Activated naive CD8-positive, alpha-beta T cell treated with anti-CD3 and anti-CD28 coated beads, Interleukin-2, amount 10 ng/mL, durations not matched to agents 7 days and 5 days (primary cell): Measurements from ENCODE around the gene SNED1. TPM values are rescaled to one million over a fixed set of nuclear protein-coding genes. Genes with fewer than 3 reads are reported as not detected.

ENCODE experiments used
- ATAC-seq: fragments of 150-1000 bp; cut with Tn5 transposase; one replicate; pipeline ENCODE4 v1.10.0; 2021; ENCODE audit warnings: low read depth, moderate library complexity
- POLR2A ChIA-PET: fragments of 350-600 bp; sonication (Branson Sonifier 250); formaldehyde crosslinking; loops from one replicate; lab custom pipeline; 2021; ENCODE audit warnings: antibody characterized with exemption; lab: Charles Lee
- DNase-seq: peaks from one replicate; pipeline ENCODE4 v3.0.0; 2021
- H3K27ac Mint-ChIP-seq: one replicate; pipeline ENCODE4 v1.8.0; 2022; ENCODE audit warnings: mild to moderate bottlenecking, mixed read lengths
- H3K27me3 Mint-ChIP-seq: one replicate; pipeline ENCODE4 v1.8.0; 2022; ENCODE audit warnings: mild to moderate bottlenecking, moderate library complexity, mixed read lengths
- H3K36me3 Mint-ChIP-seq: one replicate; pipeline ENCODE4 v1.8.0; 2021; ENCODE audit warnings: mild to moderate bottlenecking, mixed read lengths
- H3K4me1 Mint-ChIP-seq: one replicate; pipeline ENCODE4 v1.8.0; 2021; ENCODE audit warnings: mixed read lengths
- H3K4me3 Mint-ChIP-seq: one replicate; pipeline ENCODE4 v1.8.0; 2022; ENCODE audit warnings: mild to moderate bottlenecking, moderate library complexity, mixed read lengths
- H3K9me3 Mint-ChIP-seq: one replicate; pipeline ENCODE4 v1.8.0; 2021; ENCODE audit warnings: mixed read lengths
- total RNA-seq, 2 experiments: library from RNA; stranded (reverse); gene quantifications; one replicate each; pipeline ENCODE4 v1.2.3, GENCODE V29; 2021

Gene SNED1
- total RNA-seq = 10 to 100 TPM; 14.5 to 18.7 TPM

- no peaks in the 10 kb centered on the region for H3K9me3 Mint-ChIP-seq
These were observed at the start of gene SNED1 for GRCh38 chr2:240997856-240998705. Gene SNED1 (plus strand): TSS chr2:240998618. CDS start chr2:240998838, 220 bp downstream.

DNA sequence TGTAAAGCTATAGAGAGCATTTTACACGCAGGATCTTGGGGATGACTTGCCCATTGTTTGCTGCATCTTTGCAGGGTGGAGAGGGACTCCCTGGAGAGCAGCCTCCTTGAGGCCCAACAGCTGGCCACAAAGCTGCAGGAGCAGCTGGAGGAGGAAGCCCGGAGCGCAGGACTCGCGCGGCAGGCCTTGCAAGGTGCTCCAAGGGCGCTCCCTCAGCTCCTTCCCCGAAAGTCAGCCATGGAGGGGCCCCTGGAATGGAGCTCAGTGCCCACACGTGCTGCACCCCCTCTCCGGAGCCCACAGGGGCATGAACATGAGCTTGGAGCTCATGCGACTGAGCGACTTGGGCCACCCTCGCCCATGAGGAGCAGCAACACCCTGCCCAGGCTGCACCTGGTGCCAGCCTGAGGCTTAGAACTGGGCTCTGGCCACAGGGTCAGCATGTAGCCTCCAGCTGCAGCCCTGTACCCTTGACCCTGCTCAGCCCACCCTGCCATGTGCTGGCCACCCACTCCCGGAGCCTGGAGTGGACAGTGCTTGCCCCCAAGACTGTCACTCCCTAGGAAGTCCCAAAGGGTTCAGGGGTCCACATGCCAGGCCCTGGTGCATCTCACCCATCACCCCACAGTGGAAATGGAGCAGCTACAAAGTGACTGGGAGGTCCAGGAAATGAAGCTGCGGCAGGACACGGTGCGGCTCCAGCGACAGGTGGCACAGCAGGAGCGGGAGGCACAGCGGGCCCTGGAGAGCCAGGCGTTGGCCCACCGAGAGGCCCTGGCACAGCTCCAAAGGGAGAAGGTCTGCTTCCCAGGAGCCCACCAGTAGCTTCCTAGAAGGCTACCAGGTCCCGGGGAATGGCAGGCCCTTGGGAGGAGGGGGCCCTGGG, 49.3 kb upstream of the SNED1 start:
- peaks cover 5% of the 10 kb centered on the region for H3K27me3 Mint-ChIP-seq
- H3K36me3 Mint-ChIP-seq = no peaks in the 10 kb centered on the region
- H3K27ac Mint-ChIP-seq = no peak overlapping the region
- no peak for ATAC-seq
- POLR2A ChIA-PET = interaction anchor here (1.1 kb wide), 1 partner anchor 34 kb away, joined by 3 read pairs; no protein-coding TSS in a partner anchor
- DNase-seq = no peak
- H3K4me1 Mint-ChIP-seq = no peaks in the 10 kb centered on the region
- H3K9me3 Mint-ChIP-seq = no peaks in the 10 kb centered on the region
- no peak overlapping the region for H3K4me3 Mint-ChIP-seq

More at GRCh38 chr2:240997856-240998705, at the start of gene SNED1:
- H3K27me3 Mint-ChIP-seq = peaks cover 12% of the 10 kb centered on the region
- no peaks in the 10 kb centered on the region for H3K36me3 Mint-ChIP-seq
- H3K4me1 Mint-ChIP-seq = peaks cover 3% of the 10 kb centered on the region
- POLR2A ChIA-PET = interaction anchor here (0.7 kb wide), 2 partner anchors 12 to 15 kb away, joined by 3 read pairs; no protein-coding TSS in a partner anchor
- peak; percentile 81 for DNase-seq
- H3K4me3 Mint-ChIP-seq = no peak within 1 kb of the TSS
- ATAC-seq = peak; percentile 78
- H3K27ac Mint-ChIP-seq = no peak within 1 kb of the TSS

DNA sequence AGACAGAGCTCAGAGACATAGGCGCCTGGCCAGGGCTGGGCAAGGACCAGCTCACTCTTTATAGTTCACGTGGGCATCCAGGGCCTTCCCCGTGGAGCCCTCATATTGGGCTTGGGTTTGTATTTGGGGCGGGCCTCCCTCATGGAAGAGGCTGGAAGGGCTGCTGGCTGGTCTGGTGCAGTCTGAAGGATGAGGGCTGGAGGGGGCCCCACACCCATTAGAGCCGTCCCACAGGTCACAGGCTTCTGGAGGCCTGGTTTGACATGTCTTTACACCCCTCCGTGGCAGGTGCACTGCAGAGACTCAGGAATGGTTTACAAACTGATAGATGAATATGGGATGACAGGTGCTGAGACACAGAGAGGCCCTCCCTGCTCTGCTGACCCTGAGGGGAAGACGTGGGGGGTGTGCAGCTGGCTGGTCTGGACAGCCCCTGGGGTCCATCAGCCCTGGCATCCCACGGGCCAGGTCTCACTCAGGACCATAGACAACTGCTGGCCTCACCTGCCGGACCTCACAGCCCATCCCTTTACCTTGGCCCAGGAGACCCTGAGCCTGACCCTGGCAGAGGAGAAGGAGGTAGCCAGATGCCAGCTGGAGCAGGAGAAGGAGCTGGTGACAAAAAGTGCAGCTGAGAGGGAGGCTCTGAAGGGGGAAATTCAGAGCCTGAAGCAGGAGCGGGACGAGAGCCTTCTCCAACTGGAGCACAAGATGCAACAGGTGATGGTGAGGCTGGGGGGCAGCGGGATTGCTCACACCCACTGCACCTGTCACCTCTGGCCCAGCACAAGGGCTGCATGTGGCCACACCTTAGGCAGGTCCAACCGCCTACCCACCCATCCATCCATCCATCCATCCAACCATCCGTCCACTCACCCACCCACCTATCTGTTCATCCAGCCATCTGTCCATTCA, 48.4 kb upstream of the SNED1 start:
- H3K4me1 Mint-ChIP-seq = no peaks in the 10 kb centered on the region
- no peak for DNase-seq
- H3K36me3 Mint-ChIP-seq = no peaks in the 10 kb centered on the region
- H3K27me3 Mint-ChIP-seq = peaks cover 5% of the 10 kb centered on the region
- H3K4me3 Mint-ChIP-seq = no peak overlapping the region
- no peaks in the 10 kb centered on the region for H3K9me3 Mint-ChIP-seq
- ATAC-seq = no peak
- POLR2A ChIA-PET = interaction anchor here (1.1 kb wide), 1 partner anchor 33 kb away, joined by 3 read pairs; no protein-coding TSS in a partner anchor
- H3K27ac Mint-ChIP-seq = no peak overlapping the region

DNA sequence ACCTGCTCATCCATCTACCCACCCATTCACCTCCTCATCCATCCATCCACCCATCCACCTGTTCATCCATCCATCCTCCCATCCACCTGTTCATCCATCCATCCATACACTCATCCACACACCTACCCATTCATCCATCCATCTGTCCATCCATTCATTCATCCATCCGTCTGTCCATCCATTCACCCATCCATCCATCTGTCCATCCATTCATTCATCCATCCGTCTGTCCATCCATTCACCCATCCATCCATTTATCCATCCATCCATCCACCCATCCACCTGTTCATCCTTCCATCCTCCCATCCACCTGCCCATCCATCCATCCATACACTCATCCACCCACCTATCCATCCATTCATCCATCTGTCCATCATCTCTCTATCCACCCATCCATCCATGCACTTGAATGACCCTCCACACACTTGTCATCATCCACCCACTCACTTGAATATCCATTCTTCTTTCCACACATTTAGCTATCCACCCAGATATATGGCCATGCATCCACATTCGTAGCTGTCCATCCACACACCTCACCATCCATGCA, 47.3 kb upstream of the SNED1 start:
- ATAC-seq (no peak), DNase-seq (no peak)
- Mint-ChIP-seq H3K27ac (no peak overlapping the region), H3K36me3 (no peaks in the 10 kb centered on the region), H3K4me3 (no peak overlapping the region), H3K4me1 (no peaks in the 10 kb centered on the region), H3K9me3 (no peaks in the 10 kb centered on the region), H3K27me3 (no peaks in the 10 kb centered on the region)
- POLR2A ChIA-PET = no interaction called here

- H3K9me3 Mint-ChIP-seq = no peaks in the 10 kb centered on the region
- H3K27me3 Mint-ChIP-seq = no peaks in the 10 kb centered on the region
- no peak overlapping the region for H3K27ac Mint-ChIP-seq
- POLR2A ChIA-PET = no interaction called here
- no peaks in the 10 kb centered on the region for H3K36me3 Mint-ChIP-seq
- no peak for ATAC-seq
- no peaks in the 10 kb centered on the region for H3K4me1 Mint-ChIP-seq
- DNase-seq = no peak
- H3K4me3 Mint-ChIP-seq = no peak overlapping the region
These were observed 45.7 kb upstream of the SNED1 start for GRCh38 chr2:240952496-240953246.

GRCh38 chr2:240953426-240954410, 44.7 kb upstream of the SNED1 start:
- H3K9me3 Mint-ChIP-seq = no peaks in the 10 kb centered on the region
- no peak for ATAC-seq
- H3K27ac Mint-ChIP-seq = no peak overlapping the region
- no peak overlapping the region for H3K4me3 Mint-ChIP-seq
- no peaks in the 10 kb centered on the region for H3K4me1 Mint-ChIP-seq
- POLR2A ChIA-PET = no interaction called here
- no peak for DNase-seq
- no peaks in the 10 kb centered on the region for H3K36me3 Mint-ChIP-seq
- H3K27me3 Mint-ChIP-seq = no peaks in the 10 kb centered on the region

DNA sequence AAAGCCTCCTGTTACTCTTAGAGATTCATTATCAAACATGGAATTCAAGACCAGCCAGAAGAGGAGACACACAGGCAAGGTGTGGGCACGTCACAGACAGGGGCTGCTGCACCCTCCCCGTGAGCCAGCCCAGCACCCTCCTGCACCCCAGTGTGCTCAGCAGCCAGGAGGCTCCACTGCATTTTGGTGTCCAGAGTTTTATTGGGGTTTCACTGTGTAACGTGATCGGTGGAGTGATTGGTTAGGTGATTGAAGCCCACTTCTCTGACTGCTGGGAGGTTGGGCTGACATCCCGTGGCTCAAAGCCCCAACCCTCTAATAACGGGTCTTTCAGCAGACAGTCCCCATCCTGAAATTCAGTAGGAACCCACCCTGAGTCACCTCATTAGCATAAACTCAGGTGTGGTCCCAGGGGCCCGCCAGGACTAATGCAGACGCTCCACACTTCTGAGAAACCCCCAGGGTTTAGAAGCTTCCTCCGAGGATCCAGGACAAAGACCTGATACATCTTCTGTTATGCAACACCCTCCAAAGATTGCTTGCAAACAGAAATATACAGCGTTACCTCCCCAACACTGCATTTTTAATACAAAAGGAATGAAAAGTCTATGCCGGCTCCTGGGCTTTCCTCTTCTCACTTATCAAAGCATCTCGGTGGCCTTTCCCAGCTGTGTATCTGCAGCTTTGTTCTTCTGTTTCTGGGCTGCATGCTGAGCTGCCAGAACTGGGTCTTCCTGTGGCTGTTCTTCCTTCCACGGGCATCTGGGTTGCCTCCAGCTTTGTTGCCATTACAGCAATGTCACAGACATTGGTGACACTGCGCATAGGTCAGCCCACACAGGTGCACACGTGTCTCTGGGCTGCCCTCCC, 43.7 kb upstream of the SNED1 start:
- Mint-ChIP-seq H3K9me3 (no peaks in the 10 kb centered on the region), H3K36me3 (no peaks in the 10 kb centered on the region), H3K4me1 (no peaks in the 10 kb centered on the region), H3K27ac (no peak overlapping the region), H3K27me3 (no peaks in the 10 kb centered on the region), H3K4me3 (no peak overlapping the region)
- no peak for ATAC-seq
- POLR2A ChIA-PET = no interaction called here
- DNase-seq = no peak

DNA sequence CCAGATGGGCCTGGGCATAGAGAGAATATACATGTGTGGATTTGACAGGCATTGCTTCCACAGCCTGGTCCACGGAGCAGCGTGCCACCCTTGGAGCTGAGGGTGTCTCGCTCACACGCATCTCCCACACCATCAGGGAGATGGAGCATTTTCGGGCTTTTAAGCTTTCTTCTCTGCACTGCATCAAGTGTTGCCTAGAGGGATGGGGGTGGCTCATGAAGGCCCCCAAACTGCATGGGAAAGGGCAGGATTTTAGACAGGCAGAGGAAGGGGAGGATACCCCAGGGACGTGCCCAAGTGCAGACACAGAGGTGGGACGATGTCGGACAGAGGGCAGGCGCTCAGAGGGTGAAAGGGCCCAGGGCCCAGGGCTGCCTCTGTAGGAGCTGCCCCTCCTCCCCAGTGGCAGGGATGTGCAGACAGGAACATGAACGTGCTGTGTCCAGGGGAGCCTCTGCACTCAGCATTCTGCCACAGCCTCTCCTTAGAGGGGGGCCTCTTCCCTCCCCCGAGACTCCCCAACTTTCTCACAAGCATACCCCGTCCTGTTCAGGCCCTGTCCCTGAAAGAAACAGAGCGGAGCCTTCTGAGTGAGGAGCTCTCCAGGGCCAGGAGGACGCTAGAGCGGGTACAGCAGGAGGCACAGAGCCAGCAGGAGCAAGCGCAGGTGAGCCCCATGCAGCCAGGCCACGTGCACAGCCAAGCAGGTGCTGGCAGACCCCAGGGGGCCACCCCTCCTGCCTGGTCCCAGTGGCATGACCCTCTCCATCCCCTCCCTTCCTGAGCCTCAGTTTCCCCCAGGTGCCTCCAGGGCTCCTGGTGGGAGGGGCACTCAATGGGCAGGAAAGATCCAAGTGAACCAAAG, 42.9 kb upstream of the SNED1 start:
- DNase-seq = no peak
- POLR2A ChIA-PET = no interaction called here
- Mint-ChIP-seq H3K36me3 (no peaks in the 10 kb centered on the region), H3K27me3 (peaks cover 2% of the 10 kb centered on the region), H3K27ac (no peak overlapping the region), H3K4me3 (no peak overlapping the region), H3K9me3 (no peaks in the 10 kb centered on the region), H3K4me1 (no peaks in the 10 kb centered on the region)
- ATAC-seq = no peak

GRCh38 chr2:240956171-240956934, 42.1 kb upstream of the SNED1 start:
- Mint-ChIP-seq H3K36me3 (no peaks in the 10 kb centered on the region), H3K4me1 (no peaks in the 10 kb centered on the region), H3K27me3 (peaks cover 2% of the 10 kb centered on the region), H3K9me3 (no peaks in the 10 kb centered on the region), H3K4me3 (no peak overlapping the region), H3K27ac (no peak overlapping the region)
- POLR2A ChIA-PET = no interaction called here
- DNase-seq (no peak), ATAC-seq (no peak)
